ENCODE data around the gene ATF6B.

ATF6B gene

DNA sequence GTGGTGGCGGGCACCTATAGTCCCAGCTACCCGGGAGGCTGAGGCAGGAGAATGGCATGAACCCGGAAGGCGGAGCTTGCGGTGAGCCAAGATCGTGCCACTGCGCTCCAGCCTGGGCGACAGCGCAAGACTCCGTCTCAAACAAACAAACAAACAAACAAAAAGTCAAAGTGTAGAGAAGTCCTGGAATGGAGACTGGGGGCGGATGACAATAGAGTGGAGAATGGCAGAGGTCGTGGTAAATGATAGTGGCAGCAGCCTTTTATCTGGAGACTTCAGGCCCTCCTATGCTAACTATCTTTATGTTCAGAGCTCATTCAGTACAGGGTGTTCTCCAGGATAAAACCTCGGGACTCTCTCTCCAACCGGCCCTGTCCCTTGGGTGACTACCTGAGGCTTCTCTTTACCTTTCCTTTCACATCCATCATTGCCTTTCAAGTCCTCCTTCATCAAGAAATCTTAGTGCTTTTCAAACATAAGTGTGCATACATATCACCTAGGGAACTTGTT lies 3.4 kb upstream of the ATF6B start:
- no peak for DNase-seq (ENCODE audit: low read depth)

DNA sequence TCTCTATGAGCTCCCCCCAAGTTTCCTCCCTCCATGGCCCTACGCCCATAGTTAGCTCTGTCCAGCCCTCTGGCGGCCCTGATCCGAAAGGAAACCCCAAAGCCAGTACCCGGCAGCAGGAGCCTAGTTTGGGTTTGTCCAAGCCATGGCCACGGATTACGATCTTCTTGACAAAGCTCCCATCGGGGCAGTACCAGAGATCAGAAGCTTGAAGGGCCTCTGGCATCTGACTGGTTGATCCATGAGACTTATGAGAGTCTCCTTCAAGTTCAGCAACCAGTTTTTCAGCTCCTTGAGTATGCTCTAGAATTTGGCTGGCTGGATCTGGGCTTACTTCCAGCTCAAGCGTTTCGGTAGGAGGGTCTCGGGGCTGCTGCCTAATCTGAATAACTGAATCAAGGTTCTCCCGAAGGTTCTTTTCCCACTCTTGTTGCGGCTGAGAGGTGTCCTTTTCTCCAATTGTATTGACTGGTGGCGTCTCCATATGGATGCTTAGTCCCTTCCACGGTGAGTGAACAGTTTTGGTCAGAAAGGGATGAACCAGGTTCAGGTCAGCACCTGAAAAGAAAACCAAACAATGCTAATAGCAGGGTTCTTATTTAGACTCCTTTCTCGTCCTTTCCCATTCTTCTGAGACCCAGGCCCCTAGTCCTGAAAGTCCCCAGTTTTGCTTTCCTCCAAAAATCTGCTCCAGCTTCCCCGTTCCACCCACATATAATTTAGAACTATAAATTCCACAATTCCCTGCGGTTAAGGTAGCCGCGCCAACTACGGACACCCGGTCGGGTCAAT lies 1.4 kb upstream of the ATF6B start:
- DNase-seq (ENCODE audit: low read depth): no peak

DNA sequence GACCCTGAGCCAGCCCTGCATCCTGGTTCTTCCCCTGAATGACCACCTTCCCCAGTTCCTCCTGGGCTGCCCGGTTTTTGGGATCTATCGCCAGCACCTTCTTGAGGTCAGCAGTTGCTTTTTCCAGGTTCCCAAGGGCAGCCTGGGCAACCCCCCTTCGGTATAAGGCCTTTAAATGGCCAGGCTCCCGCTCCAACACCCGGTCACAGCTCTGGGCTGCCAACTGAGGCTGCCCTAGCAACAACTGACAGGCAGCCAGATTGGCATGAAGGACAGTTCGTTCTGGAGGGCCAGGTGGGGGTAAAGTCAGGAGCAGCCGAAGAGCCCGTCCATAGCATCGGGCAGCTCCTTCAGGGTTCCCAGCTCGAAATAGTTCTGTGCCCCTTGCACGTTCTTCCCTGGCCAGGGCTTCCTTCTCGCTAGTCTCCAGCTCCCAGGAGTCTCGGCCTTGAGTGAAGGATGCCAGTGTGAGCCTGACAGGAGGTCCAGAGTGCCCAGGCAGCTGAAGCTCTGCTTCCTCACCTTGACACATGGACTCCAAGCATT lies 778 bp upstream of the ATF6B start:
- no peak for DNase-seq (ENCODE audit: low read depth)

DNA sequence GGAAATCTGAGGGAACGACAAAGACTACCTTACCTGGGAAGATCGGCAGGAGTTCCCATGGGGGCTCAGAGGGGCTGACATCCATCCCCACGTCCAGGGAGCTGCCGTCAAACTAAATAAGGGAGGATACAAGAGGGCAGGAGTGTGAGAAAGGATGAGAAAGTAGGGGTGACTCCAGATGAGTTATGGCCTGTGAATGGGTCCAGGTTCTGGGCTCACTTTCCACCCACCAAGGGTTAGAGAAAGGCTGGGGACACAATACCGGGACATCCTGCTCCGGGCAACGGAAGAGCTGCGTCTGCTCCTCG lies 683 bp downstream of the ATF6B start:
- DNase-seq (ENCODE audit: low read depth): no peak

DNA sequence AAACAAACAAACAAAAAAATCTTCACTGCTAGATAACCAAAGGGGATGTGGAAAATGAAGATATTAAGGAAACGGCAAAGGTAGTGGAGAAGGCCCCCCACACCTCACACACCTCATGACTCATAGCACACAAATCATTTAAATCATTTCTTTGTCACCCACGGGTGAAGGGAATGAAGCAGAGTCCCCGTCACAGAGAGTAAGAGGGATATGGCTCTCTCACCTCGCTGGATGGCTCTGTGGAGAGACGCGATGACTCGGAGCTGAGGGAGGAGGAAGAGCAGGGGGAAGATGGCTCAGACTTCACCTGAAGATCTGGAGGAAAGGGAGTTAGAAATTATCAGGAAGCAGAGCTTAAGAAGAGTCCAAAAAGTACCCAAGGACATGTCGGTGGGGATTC lies 1.2 kb downstream of the ATF6B start:
- no peak for DNase-seq (ENCODE audit: low read depth)

DNA sequence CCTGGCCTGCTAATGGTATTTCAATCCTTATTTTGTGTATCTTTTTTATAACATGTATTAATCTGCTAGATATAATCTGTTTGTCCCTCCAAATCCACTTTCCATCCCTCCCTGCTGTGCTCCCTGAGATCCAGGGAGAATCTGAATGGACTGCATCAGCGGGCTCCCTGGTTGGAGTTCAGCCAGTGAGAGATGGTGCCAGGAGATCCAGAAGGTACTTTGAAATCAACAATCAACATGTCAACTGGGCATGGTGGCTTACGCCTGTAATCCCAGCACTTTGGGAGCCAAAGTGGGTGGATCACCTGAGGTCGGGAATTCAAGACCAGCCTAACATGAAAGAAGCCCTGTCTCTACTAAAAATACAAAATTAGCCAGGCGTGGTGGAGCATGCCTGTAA lies 4.4 kb downstream of the ATF6B start:
- DNase-seq (ENCODE audit: low read depth): no peak

DNA sequence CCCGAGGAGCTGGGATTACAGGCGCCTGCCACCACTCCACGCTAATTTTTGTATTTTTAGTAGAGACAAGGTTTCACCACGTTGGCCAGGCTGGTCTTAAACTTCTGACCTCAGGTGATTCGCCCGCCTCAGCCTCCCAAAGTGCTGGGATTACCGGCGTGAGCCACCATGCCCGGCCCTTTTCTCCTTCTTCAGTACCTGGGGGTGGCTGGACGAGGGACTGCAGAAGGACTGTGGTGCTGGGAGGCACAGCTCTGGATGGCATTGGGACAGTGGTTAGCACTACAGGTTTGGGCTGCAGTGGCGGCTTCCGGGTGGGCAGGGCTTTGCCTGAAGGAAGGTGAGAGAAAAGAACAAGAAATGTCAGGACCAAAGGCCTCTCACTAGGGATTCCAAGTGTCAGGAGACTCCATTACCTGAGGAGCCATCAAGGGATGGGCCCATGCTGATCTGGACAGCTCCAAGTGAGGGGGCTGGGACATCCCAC lies 7.4 kb downstream of the ATF6B start:
- no peak for DNase-seq (ENCODE audit: low read depth)

DNA sequence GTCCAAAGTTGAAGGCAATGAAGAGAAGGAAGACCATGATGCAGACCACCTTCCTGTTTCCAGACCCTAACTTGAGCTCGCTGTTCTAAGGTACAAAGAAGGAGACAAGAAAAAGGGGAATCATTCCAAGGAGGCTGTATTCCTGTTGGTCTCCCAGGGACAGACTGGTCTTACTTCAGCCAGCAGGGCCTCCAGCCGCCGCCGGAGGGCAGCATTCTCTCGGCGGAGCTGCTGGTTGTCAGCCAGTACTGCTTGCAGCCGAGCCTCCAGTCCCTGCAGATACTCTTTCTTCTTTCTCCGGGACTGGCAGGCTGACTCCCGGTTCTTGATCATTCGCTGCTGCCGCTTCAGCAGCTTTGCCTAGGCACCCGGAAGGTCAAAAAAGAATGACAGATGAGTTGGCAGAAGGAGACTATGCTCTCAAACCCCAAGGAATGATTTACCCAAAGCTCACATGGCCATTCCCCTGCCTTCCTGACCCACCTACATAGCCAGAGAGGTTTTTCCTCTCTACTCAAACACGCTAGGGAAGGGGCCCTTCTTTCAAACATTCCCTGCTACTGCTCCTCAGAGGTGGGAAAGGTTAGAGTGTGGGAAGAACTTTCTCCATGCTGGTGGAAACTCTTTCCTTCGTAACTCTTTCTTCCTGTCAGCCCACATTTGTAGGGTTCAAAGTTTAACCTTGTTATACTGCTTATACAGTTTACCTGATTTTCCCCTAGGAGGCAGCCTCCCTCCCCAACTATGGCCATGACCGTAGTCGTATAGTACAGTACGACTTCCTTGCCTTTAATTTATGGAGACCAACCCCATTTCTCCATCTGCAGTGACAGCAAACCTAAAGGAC lies 9.0 kb downstream of the ATF6B start:
- DNase-seq (ENCODE audit: low read depth): peak; percentile 50

DNA sequence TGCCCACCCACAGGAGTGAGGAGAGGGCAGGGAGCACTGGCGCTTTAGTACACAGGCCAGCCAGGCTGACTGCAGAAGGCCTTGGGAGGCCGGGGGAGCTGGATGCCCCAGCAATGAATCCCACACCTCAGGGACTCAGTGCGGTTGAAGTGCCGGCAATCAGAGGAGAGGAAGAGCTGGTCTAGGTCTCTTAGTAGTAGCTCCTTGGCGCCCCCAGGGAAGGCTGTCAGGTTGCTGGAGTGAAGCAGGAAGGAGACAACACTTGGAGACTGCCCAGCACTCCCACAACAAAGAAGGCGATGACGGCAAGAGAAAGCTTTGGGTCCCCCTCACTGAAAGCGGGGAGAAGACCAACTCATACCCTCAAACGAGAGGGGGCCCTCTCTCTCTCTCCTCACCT lies 10.6 kb downstream of the ATF6B start:
- no peak for DNase-seq (ENCODE audit: low read depth)

DNA sequence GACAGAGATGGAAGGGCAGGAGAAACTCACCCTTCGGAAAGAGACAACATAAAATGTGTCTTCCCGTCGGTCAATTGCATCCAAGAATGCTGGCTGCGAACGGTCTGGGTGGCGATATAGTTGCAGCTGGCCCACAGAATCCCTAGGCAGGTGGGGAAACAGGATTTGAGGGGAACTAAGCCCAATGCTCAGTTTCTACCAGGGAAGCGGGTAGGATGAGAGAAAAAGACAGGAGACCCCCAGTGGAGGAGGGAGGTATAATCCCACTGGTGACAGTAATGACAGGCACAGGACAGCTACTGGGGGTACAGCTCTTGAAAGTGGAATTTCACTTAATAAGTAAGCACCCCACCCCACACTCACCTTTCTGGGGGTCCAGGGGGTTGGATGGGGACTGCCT lies 11.4 kb downstream of the ATF6B start:
- no peak for DNase-seq (ENCODE audit: low read depth)

DNA sequence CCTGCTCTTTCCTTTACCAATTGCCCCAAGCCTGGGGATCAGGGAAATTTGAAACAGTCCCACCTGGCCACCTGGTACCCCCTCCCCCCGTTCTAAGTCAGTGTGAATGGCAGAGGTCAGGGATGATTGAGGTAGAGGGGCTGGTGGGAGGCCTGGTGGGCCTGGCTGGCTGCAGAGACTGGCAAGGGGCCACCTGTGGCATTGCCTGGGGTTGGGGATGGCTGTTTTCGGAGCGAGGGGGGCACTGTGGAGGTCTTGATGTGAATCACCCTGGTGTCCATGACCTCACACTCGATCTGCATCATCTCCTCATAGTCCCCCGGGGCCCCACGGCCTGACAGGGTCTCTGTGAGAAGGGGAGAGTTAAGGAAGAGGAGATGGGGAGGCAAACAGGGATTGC lies 12.4 kb downstream of the ATF6B start:
- DNase-seq (ENCODE audit: low read depth): no peak

DNA sequence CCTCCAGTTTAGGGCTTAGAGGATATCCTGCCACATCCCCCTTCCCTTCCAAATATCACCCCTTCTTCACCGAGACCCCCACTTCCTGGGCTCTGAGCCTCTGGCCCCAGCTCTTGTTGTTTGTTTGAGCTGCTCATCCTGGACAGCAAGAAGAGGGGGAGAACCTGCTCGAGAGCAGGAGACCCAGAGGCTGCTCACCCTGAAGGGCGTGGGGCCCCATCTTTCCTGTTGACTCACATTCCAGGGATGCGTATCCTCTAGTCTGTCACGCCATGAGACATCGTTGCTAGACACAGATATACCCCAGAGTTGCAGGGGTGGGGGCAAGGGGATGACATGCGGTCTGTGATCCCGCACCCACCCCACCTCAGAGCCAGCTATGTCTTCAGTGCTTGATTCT lies 13.2 kb downstream of the ATF6B start:
- no peak for DNase-seq (ENCODE audit: low read depth)

DNA sequence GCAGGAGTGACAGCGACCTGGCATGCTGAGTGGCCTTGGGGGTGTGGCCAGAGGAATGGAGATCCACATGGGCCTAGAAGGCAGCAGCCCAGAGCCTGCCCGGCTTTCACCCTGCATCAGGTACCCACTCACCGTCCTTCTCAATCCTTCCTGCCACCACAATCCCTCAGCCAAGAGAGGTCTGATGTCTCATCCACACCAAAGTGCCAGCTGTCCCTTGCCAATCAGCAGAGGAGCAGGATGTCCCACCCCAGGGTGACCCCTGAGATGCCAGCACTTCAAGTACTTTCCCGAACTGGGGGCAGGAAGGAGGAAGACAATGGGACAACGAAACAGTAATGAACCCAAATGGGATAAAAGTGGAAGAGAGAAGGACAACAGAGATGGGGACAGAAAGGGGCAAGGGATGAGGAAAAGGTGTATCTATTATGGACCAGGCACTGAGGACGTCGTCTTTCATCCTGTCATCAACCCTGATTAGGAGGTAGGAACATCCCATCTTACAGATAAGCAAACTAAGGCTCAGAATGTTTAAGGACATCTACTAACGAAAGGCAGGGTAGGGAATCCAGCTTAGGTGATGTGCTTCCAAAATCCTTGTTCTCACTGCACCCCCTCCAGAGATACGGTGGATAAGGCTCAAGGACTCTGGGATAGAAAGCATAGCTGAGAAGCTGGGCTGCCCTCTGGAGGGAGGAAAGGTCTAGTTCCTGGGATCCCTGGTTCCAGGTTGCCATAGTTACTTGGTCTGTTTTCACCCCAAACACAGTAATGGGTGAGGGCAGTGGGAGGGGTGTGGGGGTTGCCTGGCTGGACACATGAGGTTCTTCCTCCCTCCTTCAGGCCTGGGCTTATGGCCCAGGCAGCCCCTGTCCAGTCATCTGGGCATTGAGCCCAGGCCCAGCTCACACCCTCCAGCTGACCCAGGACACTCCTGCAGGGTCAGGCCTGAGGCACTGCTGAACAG lies 14.4 kb downstream of the ATF6B start:
- DNase-seq (ENCODE audit: low read depth): no peak

DNA sequence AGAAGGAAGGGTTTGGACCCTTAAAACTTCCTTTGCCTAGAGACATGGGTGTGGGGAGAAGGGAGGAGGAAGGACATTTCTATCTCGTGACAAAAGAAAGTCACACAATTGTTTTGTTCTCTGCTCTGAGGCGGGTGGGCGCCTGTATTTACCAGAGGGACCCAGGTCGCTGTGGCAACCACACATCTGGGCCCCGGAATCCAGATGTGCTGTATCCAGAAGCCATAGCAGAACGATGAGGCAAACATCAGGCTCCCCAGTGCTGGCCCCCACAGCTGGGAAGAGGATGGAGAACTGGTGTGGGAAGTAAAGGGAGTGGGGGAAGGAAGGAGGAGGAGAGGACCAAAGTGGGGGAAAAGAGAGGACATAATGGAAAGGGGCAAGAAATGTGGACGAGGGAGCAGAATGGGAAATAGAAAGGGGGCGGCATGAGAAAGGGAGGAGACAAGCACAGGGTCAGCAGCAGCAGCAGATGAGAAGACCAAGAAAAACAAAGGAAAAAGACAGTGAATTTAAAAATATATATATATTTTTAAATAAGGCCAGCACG lies 15.5 kb downstream of the ATF6B start:
- DNase-seq (ENCODE audit: low read depth): no peak

DNA sequence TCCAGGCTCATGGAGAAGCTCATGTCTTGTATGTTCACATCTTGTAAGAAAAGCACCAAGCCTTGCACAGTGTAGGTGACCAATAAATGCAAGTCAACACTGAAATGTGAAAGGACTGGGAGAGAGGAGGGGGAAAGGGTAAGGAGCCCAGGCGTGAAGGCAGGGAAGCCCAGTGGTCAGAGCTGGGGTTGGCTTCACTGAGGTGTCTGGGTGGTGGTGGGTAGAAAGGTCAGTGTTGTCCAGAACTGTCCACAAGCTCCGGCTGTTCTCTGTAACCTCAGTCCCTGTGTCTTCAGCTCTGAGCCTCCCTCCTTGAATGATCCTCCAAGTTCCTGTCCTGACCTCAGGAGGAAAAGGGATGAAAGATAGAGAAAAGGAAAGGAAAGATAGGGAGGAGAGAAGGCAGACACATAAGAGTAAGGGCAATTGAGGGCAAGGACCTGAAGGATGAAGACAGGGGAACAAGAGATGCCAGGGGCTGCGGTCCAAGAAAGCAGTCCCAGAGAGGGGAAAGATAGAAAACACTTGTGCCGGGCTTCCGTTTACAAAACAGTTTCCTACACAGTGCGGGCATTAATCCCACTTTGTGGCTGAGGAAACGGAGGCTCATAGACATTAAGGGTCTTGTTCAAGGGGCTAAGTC lies 16.5 kb downstream of the ATF6B start:
- DNase-seq (ENCODE audit: low read depth): no peak

DNA sequence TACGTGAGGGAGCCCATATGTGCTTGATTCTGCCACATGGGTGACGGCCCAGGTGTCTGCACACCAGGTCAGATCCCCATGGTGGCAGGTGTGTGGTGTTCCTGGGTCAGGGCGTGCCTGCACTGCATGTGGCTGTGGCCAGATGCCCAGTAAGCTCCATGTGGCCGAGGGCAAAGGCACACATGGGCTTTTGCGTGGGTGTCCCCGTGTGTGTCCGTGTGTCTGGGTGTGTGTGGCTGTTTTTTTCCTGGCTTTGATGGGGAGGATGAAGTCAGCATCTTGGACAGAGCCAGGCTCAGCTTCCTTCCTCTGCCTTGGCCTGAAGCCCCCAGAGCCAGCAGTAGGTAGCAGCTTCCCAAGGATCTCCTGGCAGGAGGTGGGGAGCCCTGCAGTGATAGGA lies 17.4 kb downstream of the ATF6B start:
- DNase-seq (ENCODE audit: low read depth): no peak

DNA sequence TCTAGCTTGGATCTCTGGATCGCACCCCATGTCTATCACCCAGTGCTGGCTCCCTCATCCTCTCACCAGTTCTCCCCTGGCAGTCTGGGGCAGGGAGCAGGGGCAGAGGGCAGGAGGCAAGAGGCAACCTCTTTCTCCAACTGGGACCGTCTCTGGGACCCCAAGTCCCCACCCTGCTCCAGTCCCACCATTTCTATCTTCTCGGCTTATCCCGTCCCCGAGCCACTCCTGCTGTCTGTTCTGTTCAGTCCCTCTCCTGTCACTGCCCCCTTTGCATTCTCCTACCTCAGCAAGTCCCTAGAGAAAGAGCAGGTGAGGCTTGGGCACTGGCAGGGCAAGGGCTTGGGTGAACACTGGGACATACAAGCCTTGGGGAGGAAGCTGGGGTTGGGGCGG lies 18.3 kb downstream of the ATF6B start:
- DNase-seq (ENCODE audit: low read depth): no peak

DNA sequence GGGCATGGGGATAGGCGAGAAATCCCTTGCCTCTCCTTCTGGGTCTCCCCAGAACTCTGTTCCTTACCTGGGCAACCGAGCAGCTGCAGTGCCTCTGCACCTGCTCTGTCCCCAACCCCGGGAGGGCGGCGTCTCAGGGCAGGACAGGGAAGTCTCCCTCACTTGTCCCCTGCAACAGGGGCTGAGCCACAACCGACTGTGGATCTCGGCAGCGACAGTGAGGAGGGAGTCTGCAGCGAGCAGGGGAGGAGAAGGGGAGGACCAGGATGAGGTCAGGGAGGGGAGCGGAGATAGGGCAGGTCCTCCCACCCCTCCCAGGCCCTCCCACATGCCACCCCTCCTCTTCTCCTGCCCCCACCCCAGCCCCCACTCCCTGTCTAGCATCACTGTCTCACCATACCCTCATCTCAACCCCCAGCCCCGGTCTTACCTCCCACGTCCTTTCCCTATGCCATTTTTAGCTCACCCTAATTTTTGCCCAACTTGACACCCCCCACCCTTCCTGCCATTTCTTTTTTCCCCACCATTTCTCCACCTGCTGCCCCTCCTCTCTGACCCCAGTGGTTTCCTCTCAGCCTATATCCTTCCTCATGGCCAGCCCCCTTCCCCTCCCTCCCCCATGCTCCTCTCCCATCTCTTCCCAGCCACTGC lies 18.8 kb downstream of the ATF6B start, which contains the start of gene TNXB:
TNXB (minus strand) TSS at position 225 of the 651 bp plus-strand sequence. CDS start 11,140 bp downstream, outside the sequence.
- no peak for DNase-seq (ENCODE audit: low read depth)

DNA sequence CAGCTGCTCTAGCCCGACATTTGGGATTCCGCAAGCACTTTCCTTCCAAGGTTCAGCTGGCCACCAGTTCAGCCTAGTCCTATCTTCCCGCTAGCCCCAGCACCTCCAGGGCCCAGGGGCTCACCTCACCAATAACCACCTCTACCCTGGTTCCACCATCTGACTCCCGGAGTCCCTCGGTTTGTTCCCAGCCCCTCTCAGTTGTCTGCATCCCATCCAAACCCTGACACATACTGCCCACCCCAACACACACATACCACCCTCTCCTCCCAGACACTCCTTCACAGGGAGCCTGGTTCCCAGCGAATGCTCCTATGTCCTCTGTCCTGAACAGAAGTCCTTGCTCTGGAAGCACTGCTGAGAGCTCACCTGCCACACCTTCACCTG lies 19.3 kb downstream of the ATF6B start:
- DNase-seq (ENCODE audit: low read depth): no peak

DNA sequence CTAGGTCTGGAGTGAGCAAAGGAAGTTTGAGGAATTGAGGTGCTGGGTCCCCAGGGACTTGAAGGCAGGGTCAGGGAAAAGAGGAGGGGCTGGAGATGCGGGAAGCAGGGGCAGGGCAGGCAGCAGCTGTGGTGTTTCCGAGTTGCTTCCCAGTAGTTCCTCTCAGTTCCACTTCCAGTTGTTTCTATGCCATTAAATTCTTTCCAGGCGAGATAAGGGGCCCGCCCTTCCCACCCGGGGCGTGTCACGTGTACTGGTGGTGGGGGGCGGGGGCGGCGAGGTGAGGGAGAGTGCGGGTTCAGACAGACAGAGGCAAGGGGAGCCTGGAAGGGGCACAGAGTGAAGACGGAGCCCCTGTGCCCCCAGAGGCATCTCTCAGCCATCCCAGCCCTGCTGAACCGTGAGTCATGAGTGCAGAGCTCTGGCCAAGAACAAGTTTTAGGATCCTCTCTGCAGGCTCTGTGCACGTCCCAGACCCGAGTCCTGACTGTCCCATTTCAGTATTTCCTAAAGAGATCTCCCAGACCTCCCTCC lies 19.9 kb downstream of the ATF6B start:
- no peak for DNase-seq (ENCODE audit: low read depth)

Measured in activated gamma-delta T cell treated with anti-CD3 and anti-CD28 coated beads, Interleukin-2, amount 50 U/mL, for 16 hours (primary cell).